T follicular helper cell (primary cell): ENCODE measurements around the gene AMMECR1.
A peak's percentile ranks its signal among the peaks of the same experiment; 100 is the strongest.

Experiments used
- DNase-seq: peaks from one replicate; pipeline ENCODE4 v3.0.0-alpha.2; 2020; ENCODE audit warnings: low read depth

Gene AMMECR1

DNA sequence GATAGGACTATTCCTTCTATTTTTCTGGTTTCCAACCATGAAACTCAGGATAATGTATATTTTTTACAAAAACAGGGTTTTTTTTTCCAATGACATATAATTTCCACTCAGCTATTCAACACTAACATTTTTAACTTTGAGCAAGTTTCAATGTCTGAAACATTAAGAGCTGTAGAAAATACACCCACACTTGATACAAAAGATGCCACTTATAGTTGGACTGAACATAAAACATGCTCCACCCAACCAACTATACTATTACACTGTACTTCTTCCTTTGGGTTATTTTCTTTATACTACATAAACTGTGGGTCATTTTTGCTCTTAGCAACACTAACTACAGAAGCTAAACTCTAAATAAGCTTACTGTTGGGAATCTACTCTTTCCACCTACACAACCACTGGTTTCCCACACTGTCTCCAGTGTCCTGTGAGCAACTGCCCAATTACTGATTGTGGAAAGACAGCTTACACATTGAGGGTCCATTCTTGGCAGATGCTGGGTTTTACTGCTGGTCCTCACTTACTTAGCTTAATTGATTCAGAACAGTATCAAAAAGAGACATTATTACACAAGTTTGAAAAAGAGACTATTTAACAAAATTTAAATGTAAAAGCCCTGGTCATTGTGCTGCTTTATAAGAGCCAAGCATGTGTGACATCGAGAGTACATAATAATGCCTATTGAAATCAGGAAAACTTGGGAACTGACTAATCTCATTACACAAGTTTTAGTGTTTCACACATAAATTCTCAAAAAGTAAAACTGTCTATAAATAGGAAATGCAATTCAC, 6.3 kb downstream of the AMMECR1 start:
- DNase-seq = no peak

DNA sequence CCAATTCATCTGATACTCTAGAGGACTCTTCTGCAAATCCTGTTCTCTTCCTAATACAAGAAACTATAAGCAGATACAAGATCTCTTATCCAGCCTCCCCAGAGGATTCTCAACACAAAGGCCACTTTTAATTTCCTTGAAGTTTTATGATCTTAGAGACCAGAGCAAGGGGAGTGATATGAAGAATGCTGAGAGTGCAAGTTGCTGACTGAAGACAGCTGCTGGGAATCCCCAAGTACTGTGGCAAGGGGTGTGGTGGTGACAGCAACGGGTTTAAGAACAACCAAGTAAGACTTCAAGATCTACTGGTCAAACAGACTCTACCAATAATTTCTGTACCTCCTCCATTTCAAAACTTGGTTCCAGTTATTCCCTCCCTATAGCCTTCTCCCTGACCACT, 7.0 kb downstream of the AMMECR1 start:
- peak; percentile 1 for DNase-seq

- no peak for DNase-seq
Measured at GRCh38 chrX:110310000-110310790, 7.7 kb downstream of the AMMECR1 start.

- DNase-seq = no peak
Measured at GRCh38 chrX:110308220-110308619, 9.7 kb downstream of the AMMECR1 start.

GRCh38 chrX:110304884-110305283, 13.0 kb downstream of the AMMECR1 start:
- no peak for DNase-seq

DNA sequence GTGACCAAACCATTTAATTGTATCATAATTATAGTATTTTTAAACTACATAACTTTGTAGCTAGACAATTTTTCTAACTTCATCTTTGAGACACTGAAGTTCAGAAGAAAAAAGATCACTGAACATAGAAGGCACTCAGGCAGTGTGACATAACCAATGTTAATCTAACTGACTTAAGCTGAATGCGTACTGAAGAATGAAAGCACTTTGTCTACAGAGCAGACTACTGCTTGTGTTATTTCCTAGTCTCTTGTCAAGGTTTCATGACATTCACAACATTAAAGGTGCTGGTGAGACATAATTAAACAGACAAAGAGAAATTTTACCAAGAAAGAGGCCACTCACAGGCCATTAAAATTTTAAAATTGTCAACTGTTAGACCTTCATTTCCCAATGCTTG, 13.5 kb downstream of the AMMECR1 start:
- no peak for DNase-seq

GRCh38 chrX:110302975-110303374, 14.9 kb downstream of the AMMECR1 start:
- DNase-seq = no peak

DNA sequence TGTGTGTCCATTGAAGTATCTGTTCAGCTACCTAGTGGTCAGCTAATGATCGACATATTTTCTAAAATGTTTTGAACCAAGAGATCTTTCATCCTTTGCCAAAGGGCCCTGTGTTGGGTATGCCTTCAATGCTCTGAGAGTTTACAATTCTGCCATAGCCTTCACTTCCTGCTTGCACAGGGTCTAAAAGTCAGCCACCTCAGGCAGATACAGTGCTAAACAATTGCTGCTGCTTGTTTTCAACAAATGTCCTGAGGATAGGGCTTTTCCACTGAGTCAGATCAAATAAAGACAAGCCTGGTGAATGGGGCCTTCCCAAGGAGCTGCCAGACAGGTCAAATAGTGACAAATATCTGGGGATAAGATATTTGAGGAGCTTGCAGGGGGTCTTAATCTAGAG, 16.7 kb downstream of the AMMECR1 start:
- no peak for DNase-seq

DNA sequence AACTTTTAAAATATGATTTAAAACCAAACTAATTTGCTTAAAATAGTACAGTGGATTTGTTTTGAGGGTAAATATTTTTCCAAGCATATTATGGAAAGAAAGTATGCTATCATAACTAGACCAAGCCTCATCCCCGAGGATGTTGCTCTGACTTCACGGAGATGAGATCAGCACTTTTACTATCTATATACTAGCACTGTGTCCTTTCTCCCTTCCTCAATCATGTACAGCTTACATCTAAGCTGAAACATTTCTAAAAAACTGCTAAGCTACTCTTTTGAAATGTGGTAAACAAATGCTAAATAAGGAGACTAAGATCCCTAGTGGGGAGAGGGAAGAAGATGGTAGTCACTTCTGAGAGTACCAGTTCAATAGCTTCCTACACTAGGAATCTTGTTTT, 23.8 kb downstream of the AMMECR1 start:
- DNase-seq = no peak

DNA sequence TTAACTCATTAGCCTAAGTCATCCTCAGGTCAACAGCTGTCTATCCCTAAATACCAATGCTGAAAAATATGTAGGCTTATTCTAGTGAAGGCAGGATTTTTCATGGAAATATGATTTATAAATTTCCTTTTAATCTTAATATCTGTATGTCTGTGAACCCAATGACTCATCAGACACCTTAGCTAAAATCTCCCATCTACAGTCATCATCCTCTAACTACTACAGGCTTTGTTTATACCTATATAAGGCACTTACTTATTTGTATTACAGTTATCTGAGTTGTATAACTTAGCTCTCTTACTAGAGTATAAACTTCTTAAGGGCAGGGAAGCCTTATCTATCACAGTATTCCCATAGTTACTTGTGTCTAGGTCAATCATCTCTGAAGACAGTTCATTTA, 24.2 kb downstream of the AMMECR1 start:
- no peak for DNase-seq

DNA sequence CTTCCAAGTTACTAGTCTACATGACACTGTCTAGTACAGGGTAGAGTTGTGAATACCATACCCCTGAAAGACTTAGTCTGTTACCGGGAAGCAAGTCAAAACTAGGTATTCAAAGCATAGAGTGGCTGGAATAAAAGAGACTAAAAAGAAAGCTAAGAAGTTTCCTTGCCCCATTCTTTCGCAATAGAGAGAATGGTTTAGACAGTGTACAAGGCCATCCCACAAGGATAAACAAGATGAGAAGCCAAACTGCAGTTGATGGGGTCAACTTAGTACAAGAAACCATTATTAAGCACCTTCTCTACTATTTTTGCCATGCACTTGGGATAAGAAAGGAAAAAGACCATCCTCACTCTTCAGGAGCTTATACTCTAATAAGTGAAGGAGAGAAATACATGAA, 30.3 kb downstream of the AMMECR1 start:
- no peak for DNase-seq

- DNase-seq = no peak
Measured at GRCh38 chrX:110286106-110286505, 31.8 kb downstream of the AMMECR1 start.

DNA sequence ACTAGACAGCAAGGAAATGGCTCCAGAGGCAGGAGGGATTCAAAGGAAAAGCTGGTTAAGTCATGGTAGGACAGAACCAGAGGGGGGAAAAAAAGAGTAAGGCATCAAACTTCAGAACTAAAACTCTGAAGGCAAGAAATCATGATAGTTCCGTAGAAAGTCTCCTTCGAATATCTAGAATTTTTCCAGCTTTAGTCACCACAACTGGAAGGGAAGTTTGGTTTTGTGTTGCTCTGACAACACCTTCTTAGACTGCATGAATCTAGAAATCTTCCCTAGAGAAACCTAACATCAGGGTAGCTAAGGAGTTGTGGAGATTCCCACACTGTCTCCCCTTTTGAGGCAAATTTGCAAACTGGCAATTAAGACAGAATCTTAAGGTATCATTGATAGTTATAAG, 33.7 kb downstream of the AMMECR1 start:
- no peak for DNase-seq

GRCh38 chrX:110282922-110283321, 35.0 kb downstream of the AMMECR1 start:
- no peak for DNase-seq

GRCh38 chrX:110281377-110281776, 36.5 kb downstream of the AMMECR1 start:
- no peak for DNase-seq

GRCh38 chrX:110280954-110281353, 36.9 kb downstream of the AMMECR1 start:
- no peak for DNase-seq

GRCh38 chrX:110277609-110278008, 40.3 kb downstream of the AMMECR1 start:
- no peak for DNase-seq

DNA sequence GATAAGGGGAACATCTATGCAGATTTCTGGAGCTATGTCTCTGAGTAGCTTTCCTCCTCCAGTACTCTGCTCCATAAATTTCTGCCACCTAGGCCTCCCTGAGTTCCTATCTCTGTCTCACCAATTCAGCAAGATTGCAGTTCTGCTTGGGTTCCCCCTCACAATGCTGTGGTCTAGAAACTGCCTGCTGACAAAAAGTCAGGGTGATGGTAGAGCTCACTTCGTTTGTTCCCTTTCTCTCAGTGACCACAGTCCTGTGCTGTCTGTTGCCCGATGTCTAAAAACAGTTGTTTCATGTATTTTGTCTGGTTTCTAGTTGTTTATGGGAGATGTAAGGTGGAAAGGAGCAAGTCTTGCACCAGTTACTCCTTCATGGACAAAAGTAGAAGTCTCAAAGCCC, 41.1 kb downstream of the AMMECR1 start:
- DNase-seq = no peak

DNA sequence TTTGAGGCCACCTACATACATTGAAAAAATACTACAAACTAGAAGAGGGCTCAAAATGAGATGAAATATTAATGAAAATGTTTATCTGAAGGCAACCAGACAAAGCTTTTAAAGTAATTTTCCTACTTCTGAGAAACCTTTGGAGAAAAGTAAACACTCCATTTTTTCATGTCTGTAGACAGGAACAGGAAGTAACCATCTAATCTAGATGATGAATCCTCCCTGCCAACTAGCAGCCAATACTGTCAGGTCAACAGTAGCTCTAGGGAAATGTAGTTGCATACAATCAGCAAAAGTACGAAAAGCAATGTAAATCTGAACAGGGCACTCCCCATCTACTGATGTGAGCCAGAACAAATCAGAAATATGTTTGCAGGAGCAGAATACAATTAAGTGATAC, 49.0 kb downstream of the AMMECR1 start:
- DNase-seq = no peak

- DNase-seq = no peak
Measured at GRCh38 chrX:110268395-110268794, 49.5 kb downstream of the AMMECR1 start.

DNA sequence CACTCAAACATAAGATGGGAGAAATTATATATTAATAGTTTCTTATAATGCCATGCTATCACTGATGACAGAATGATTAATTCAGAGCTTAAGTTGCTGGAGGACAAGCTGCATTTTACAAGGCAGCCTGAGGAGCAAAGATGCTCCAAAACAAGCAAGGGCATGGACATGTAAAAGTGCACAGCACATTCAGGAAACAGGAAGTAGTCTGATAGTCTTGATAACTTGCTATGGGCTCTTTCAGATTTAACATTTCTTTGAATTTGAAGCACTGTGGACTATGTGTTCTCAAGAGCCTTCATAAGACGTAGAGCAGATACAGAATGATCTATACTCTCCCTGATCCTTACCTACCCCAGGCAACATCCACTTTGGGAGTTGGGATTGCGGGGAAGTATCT, 50.0 kb downstream of the AMMECR1 start:
- no peak for DNase-seq

- DNase-seq = no peak
Measured at GRCh38 chrX:110265661-110266060, 52.2 kb downstream of the AMMECR1 start.

DNA sequence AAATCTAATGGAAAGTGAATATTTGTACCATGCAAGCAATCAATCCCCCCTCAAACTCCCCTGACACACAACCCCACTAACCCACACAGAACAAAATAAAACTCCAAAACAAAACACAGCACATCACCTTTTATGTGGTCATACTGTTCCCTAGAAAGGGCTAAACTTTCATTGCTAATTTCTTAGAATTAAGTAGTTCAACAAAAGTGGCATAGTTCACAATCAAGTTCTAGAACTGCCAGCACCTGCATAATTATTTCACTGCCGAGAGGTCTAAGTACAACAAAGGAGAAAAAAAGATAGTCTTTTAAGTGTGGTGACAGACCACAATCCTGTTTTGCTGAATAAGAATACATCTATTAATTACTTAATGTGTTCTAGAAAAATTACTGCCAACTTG, 58.8 kb downstream of the AMMECR1 start:
- no peak for DNase-seq
